ENCODE data around the gene WBP1L. TPM values are rescaled to one million over a fixed set of nuclear protein-coding genes. Genes with fewer than 3 reads are reported as not detected.

The WBP1L gene
- polyA plus RNA-seq, 1 donor from 2014 or later, result 20.8 TPM

DNA sequence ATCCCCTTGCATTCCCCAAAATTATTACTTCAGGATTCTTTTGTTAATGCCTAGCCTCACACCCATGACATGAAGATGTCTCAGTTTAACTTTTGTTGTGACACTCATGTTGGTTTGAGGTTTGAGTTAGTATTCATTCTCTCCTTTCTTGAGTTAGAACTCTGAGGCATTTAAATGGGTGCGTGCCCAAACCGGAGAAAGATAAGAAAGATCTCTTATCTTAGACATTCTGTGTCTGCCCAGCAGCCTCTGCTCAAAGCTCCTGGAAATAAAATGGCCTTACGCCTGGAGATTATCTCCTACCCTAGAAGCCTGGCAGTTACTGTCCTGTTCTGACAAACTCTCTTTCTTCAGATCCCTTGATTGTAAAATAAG lies 26.3 kb downstream of the WBP1L start:
- Histone ChIP-seq H4K20me1 (ENCODE audit: insufficient read depth) (no peaks in the 10 kb centered on the region), H3K27me3 (ENCODE audit: insufficient read depth, low read depth, low read length) (no peaks in the 10 kb centered on the region), H3K9me2 (ENCODE audit: insufficient read depth, low read length) (no peaks in the 10 kb centered on the region), H3K79me2 (replicated peaks; ENCODE audit: insufficient read depth, low read length) (peaks cover 3% of the 10 kb centered on the region), H3K9me3 (ENCODE audit: low read length) (no peaks in the 10 kb centered on the region), H3K4me2 (ENCODE audit: low read length) (no peak overlapping the region), H3K9ac (ENCODE audit: low read length) (no peak overlapping the region), H3K27ac (ENCODE audit: low read length) (no peak overlapping the region), H2AFZ (ENCODE audit: low read depth, low read length) (no peak overlapping the region), H3F3A (ENCODE audit: insufficient read depth, low read length, poor library complexity, severe bottlenecking) (no peaks in the 10 kb centered on the region), H3K36me3 (ENCODE audit: insufficient read depth, low read length) (no peaks in the 10 kb centered on the region), H3K4me3 (ENCODE audit: low read length) (no peak overlapping the region)
- TF ChIP-seq, protein P1, sequence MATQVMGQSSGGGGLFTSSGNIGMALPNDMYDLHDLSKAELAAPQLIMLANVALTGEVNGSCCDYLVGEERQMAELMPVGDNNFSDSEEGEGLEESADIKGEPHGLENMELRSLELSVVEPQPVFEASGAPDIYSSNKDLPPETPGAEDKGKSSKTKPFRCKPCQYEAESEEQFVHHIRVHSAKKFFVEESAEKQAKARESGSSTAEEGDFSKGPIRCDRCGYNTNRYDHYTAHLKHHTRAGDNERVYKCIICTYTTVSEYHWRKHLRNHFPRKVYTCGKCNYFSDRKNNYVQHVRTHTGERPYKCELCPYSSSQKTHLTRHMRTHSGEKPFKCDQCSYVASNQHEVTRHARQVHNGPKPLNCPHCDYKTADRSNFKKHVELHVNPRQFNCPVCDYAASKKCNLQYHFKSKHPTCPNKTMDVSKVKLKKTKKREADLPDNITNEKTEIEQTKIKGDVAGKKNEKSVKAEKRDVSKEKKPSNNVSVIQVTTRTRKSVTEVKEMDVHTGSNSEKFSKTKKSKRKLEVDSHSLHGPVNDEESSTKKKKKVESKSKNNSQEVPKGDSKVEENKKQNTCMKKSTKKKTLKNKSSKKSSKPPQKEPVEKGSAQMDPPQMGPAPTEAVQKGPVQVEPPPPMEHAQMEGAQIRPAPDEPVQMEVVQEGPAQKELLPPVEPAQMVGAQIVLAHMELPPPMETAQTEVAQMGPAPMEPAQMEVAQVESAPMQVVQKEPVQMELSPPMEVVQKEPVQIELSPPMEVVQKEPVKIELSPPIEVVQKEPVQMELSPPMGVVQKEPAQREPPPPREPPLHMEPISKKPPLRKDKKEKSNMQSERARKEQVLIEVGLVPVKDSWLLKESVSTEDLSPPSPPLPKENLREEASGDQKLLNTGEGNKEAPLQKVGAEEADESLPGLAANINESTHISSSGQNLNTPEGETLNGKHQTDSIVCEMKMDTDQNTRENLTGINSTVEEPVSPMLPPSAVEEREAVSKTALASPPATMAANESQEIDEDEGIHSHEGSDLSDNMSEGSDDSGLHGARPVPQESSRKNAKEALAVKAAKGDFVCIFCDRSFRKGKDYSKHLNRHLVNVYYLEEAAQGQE (IDR thresholded peaks at IDR 0.05; ENCODE audit: borderline replicate concordance), result no peak
- TF ChIP-seq TAF1 (IDR thresholded peaks at IDR 0.05; ENCODE audit: low read depth) (no peak), MXI1 (conservative IDR thresholded peaks at IDR 0.05; ENCODE audit: poor library complexity, severe bottlenecking) (no peak), EZH2 (IDR thresholded peaks at IDR 0.05; ENCODE audit: borderline replicate concordance, insufficient read depth, low read length, poor library complexity, severe bottlenecking) (no peak), SMC3 (conservative IDR thresholded peaks at IDR 0.05; ENCODE audit: poor library complexity) (no peak), POLR2AphosphoS5 (IDR thresholded peaks at IDR 0.05) (no peak), RAD21 (conservative IDR thresholded peaks at IDR 0.05) (no peak), EP300 (conservative IDR thresholded peaks at IDR 0.05; ENCODE audit: poor library complexity, severe bottlenecking) (no peak)
- TF ChIP-seq, protein P2, sequence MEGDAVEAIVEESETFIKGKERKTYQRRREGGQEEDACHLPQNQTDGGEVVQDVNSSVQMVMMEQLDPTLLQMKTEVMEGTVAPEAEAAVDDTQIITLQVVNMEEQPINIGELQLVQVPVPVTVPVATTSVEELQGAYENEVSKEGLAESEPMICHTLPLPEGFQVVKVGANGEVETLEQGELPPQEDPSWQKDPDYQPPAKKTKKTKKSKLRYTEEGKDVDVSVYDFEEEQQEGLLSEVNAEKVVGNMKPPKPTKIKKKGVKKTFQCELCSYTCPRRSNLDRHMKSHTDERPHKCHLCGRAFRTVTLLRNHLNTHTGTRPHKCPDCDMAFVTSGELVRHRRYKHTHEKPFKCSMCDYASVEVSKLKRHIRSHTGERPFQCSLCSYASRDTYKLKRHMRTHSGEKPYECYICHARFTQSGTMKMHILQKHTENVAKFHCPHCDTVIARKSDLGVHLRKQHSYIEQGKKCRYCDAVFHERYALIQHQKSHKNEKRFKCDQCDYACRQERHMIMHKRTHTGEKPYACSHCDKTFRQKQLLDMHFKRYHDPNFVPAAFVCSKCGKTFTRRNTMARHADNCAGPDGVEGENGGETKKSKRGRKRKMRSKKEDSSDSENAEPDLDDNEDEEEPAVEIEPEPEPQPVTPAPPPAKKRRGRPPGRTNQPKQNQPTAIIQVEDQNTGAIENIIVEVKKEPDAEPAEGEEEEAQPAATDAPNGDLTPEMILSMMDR (IDR thresholded peaks at IDR 0.05; ENCODE audit: poor library complexity, severe bottlenecking), result no peak

DNA sequence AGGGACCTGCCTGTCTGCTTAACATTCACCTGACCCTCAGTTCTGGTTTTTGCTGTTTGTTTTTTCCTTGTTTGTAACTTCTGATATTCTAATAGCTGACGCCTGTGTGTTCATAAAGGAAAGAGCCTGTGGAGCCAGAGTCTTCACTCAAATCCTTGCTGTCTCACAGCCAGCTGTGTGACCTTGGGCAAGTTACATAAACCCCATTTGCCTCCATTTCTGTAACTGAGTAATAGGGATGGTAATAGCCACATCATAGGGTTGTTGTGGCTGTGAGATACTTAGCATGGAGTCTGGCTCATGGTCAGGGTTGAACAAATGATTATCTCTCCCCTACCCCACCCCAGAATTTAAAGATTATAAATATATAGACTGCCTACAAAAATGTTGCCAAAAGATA lies 27.0 kb downstream of the WBP1L start:
- H3K9ac ChIP-seq (ENCODE audit: low read length), result no peak overlapping the region
- no peaks in the 10 kb centered on the region for H3K27me3 ChIP-seq (ENCODE audit: insufficient read depth, low read depth, low read length)
- H2AFZ ChIP-seq (ENCODE audit: low read depth, low read length), result no peak overlapping the region
- H3K4me2 ChIP-seq (ENCODE audit: low read length), result no peak overlapping the region
- TF ChIP-seq RAD21 (conservative IDR thresholded peaks at IDR 0.05), result no peak
- no peak for TF ChIP-seq SMC3 (conservative IDR thresholded peaks at IDR 0.05; ENCODE audit: poor library complexity)
- TF ChIP-seq, protein P2 (IDR thresholded peaks at IDR 0.05; ENCODE audit: poor library complexity, severe bottlenecking), result no peak
- TF ChIP-seq EP300 (conservative IDR thresholded peaks at IDR 0.05; ENCODE audit: poor library complexity, severe bottlenecking), result no peak
- no peaks in the 10 kb centered on the region for H4K20me1 ChIP-seq (ENCODE audit: insufficient read depth)
- no peaks in the 10 kb centered on the region for H3K36me3 ChIP-seq (ENCODE audit: insufficient read depth, low read length)
- no peaks in the 10 kb centered on the region for H3K9me2 ChIP-seq (ENCODE audit: insufficient read depth, low read length)
- H3F3A ChIP-seq (ENCODE audit: insufficient read depth, low read length, poor library complexity, severe bottlenecking), result no peaks in the 10 kb centered on the region
- H3K27ac ChIP-seq (ENCODE audit: low read length), result no peak overlapping the region
- no peaks in the 10 kb centered on the region for H3K9me3 ChIP-seq (ENCODE audit: low read length)
- H3K4me3 ChIP-seq (ENCODE audit: low read length), result no peak overlapping the region
- no peaks in the 10 kb centered on the region for H3K79me2 ChIP-seq (replicated peaks; ENCODE audit: insufficient read depth, low read length)
